BLaER1 treated with 17β-estradiol and CSF1 and Interleukin-3, amounts not matched to agents 10 nM and 100 nM (cell line): ENCODE data around the gene VPS8.

Experiments used
- H3K27ac ChIP-seq, 11 experiments: shearing (Covaris generic); formaldehyde crosslinking; 2 replicates each; pipeline ENCODE4 v1.8.1; 2022
- H3K27me3 ChIP-seq, 11 experiments: shearing (Covaris generic); formaldehyde crosslinking; 2 replicates each; pipeline ENCODE4 v1.8.1; 2022
- H3K36me3 ChIP-seq, 11 experiments: shearing (Covaris generic); formaldehyde crosslinking; 2 replicates each; pipeline ENCODE4 v1.8.1; 2022
- H3K4me1 ChIP-seq, 10 experiments: shearing (Covaris generic); formaldehyde crosslinking; 2 replicates each; pipeline ENCODE4 v1.8.1; 2022
- H3K4me2 ChIP-seq, 11 experiments: shearing (Covaris generic); formaldehyde crosslinking; 2 replicates each; pipeline ENCODE4 v1.8.1; 2022
- H3K4me3 ChIP-seq, 10 experiments: shearing (Covaris generic); formaldehyde crosslinking; 2 replicates each; pipeline ENCODE4 v1.8.1; 2022
- H3K9ac ChIP-seq, 11 experiments: shearing (Covaris generic); formaldehyde crosslinking; 2 replicates each; pipeline ENCODE4 v1.8.1; 2022
- H3K9me3 ChIP-seq, 11 experiments: shearing (Covaris generic); formaldehyde crosslinking; replicated peaks in 1 of 11; 2 replicates each; pipeline ENCODE4 v1.8.1; 2022
- H4K20me1 ChIP-seq, 11 experiments: shearing (Covaris generic); formaldehyde crosslinking; 2 replicates each; pipeline ENCODE4 v1.8.1; 2022
- Cebpa-rat ChIP-seq, 11 experiments: shearing (Covaris generic); IDR thresholded peaks; 2 replicates each; pipeline ENCODE4 v1.8.1; 2022

Gene VPS8

GRCh38 chr3:184781801-184782200 lies 30.2 kb upstream of the VPS8 start:
- Histone ChIP-seq H3K36me3 (no peaks in the 10 kb centered on the region), H3K4me2 (peak overlapping the region in 8 of 11 experiments; percentile 6 to 96 (median 32); a peak in 11 of 22 replicates), H3K27me3 (peaks cover 0 to 10% (median 0%) of the 10 kb centered on the region in 11 experiments; a peak in 4 of 22 replicates), H4K20me1 (no peaks in the 10 kb centered on the region), H3K9me3 (no peaks in the 10 kb centered on the region), H3K27ac (no peak overlapping the region; a peak in 1 of 22 replicates), H3K9ac (no peak overlapping the region), H3K4me1 (peaks cover 45 to 89% (median 82%) of the 10 kb centered on the region in 10 experiments), H3K4me3 (no peak overlapping the region)
- no peak for TF ChIP-seq Cebpa-rat (IDR thresholded peaks at IDR 0.05)

GRCh38 chr3:184783319-184783718 lies 28.6 kb upstream of the VPS8 start:
- TF ChIP-seq Cebpa-rat (IDR thresholded peaks at IDR 0.05) = no peak
- Histone ChIP-seq H3K4me2 (peak overlapping the region; percentile 6 to 98 (median 32); a peak in 17 of 22 replicates), H4K20me1 (no peaks in the 10 kb centered on the region), H3K9ac (no peak overlapping the region), H3K36me3 (no peaks in the 10 kb centered on the region), H3K4me3 (no peak overlapping the region), H3K27me3 (peaks cover 0 to 10% (median 0%) of the 10 kb centered on the region in 11 experiments; a peak in 4 of 22 replicates), H3K27ac (peak overlapping the region in 3 of 11 experiments; percentile 11 to 46 (median 31); a peak in 2 of 22 replicates), H3K9me3 (peaks cover 0 to 12% (median 0%) of the 10 kb centered on the region in 11 experiments; a peak in 8 of 22 replicates), H3K4me1 (peaks cover 50 to 96% (median 89%) of the 10 kb centered on the region in 10 experiments)

GRCh38 chr3:184784731-184785500 lies 27.1 kb upstream of the VPS8 start:
- peak overlapping the region in 8 of 10 experiments; percentile 27 to 52 (median 38); a peak in 13 of 20 replicates for H3K4me3 ChIP-seq
- H4K20me1 ChIP-seq = no peaks in the 10 kb centered on the region
- peak overlapping the region in 9 of 11 experiments; percentile 44 to 74 (median 65); a peak in 17 of 22 replicates for H3K9ac ChIP-seq
- peak overlapping the region; percentile 78 to 98 (median 93) for H3K4me2 ChIP-seq
- H3K27me3 ChIP-seq = no peaks in the 10 kb centered on the region
- H3K4me1 ChIP-seq = peaks cover 55 to 97% (median 91%) of the 10 kb centered on the region in 10 experiments
- H3K36me3 ChIP-seq = no peaks in the 10 kb centered on the region
- H3K9me3 ChIP-seq = peaks cover 0 to 13% (median 0%) of the 10 kb centered on the region in 11 experiments; a peak in 8 of 22 replicates
- TF ChIP-seq Cebpa-rat (IDR thresholded peaks at IDR 0.05) = no peak
- peak overlapping the region; percentile 1 to 88 (median 80); a peak in 20 of 22 replicates for H3K27ac ChIP-seq

- Histone ChIP-seq H3K9ac (peak overlapping the region in 9 of 11 experiments; percentile 44 to 74 (median 65); a peak in 17 of 22 replicates), H3K4me2 (peak overlapping the region; percentile 78 to 98 (median 93)), H3K27me3 (no peaks in the 10 kb centered on the region), H3K4me1 (peaks cover 55 to 88% (median 85%) of the 10 kb centered on the region in 10 experiments), H3K4me3 (peak overlapping the region in 8 of 10 experiments; percentile 22 to 52 (median 38); a peak in 12 of 20 replicates), H3K36me3 (no peaks in the 10 kb centered on the region), H3K9me3 (peaks cover 0 to 13% (median 0%) of the 10 kb centered on the region in 11 experiments; a peak in 8 of 22 replicates), H4K20me1 (no peaks in the 10 kb centered on the region), H3K27ac (peak overlapping the region; percentile 1 to 88 (median 80); a peak in 21 of 22 replicates)
- TF ChIP-seq Cebpa-rat (IDR thresholded peaks at IDR 0.05) = 0 out of 22 replicates have a peak, but pooled peaks of 1 of the 11 experiments have one; percentile 9
These were observed 26.1 kb upstream of the VPS8 start for GRCh38 chr3:184785890-184786279.

- peak in 7 of 11 experiments; percentile 10 to 64 (median 58); a peak in 8 of 22 replicates for TF ChIP-seq Cebpa-rat (IDR thresholded peaks at IDR 0.05)
- Histone ChIP-seq H3K4me3 (peak overlapping the region in 8 of 10 experiments; percentile 22 to 52 (median 38); a peak in 12 of 20 replicates), H3K4me2 (peak overlapping the region; percentile 78 to 98 (median 93)), H3K27ac (peak overlapping the region in 10 of 11 experiments; percentile 53 to 88 (median 80); a peak in 21 of 22 replicates), H3K4me1 (peaks cover 55 to 85% (median 82%) of the 10 kb centered on the region in 10 experiments), H3K9ac (peak overlapping the region in 9 of 11 experiments; percentile 41 to 74 (median 65); a peak in 17 of 22 replicates), H3K9me3 (peaks cover 0 to 13% (median 0%) of the 10 kb centered on the region in 11 experiments; a peak in 8 of 22 replicates), H3K27me3 (no peaks in the 10 kb centered on the region), H4K20me1 (no peaks in the 10 kb centered on the region), H3K36me3 (no peaks in the 10 kb centered on the region)
These were observed 25.6 kb upstream of the VPS8 start for GRCh38 chr3:184786280-184786941.

- Histone ChIP-seq H3K36me3 (no peaks in the 10 kb centered on the region), H3K4me2 (peak overlapping the region in 10 of 11 experiments; percentile 7 to 96 (median 88); a peak in 17 of 22 replicates), H3K27me3 (no peaks in the 10 kb centered on the region), H3K9ac (no peak overlapping the region), H4K20me1 (no peaks in the 10 kb centered on the region), H3K4me1 (peaks cover 44 to 67% (median 58%) of the 10 kb centered on the region in 10 experiments), H3K4me3 (no peak overlapping the region), H3K27ac (peak overlapping the region in 3 of 11 experiments; percentile 80 to 88 (median 86); a peak in 5 of 22 replicates), H3K9me3 (peaks cover 0 to 21% (median 5%) of the 10 kb centered on the region in 11 experiments; a peak in 10 of 22 replicates)
- TF ChIP-seq Cebpa-rat (IDR thresholded peaks at IDR 0.05) = no peak
These were observed 23.2 kb upstream of the VPS8 start for GRCh38 chr3:184788751-184789150.

GRCh38 chr3:184789314-184789998 lies 22.5 kb upstream of the VPS8 start:
- peaks cover 37 to 60% (median 53%) of the 10 kb centered on the region in 10 experiments for H3K4me1 ChIP-seq
- no peaks in the 10 kb centered on the region for H3K36me3 ChIP-seq
- peak overlapping the region in 1 of 11 experiments; percentile 34; a peak in 1 of 22 replicates for H3K27ac ChIP-seq
- peaks cover 0 to 21% (median 5%) of the 10 kb centered on the region in 11 experiments; a peak in 10 of 22 replicates for H3K9me3 ChIP-seq
- no peak for TF ChIP-seq Cebpa-rat (IDR thresholded peaks at IDR 0.05)
- H3K27me3 ChIP-seq = no peaks in the 10 kb centered on the region
- no peak overlapping the region for H3K4me3 ChIP-seq
- H4K20me1 ChIP-seq = no peaks in the 10 kb centered on the region
- peak overlapping the region in 8 of 11 experiments; percentile 13 to 96 (median 66); a peak in 11 of 22 replicates for H3K4me2 ChIP-seq
- H3K9ac ChIP-seq = no peak overlapping the region

- Histone ChIP-seq H3K36me3 (no peaks in the 10 kb centered on the region), H3K27me3 (no peaks in the 10 kb centered on the region)
- no peak for TF ChIP-seq Cebpa-rat (IDR thresholded peaks at IDR 0.05)
These were observed 20.8 kb upstream of the VPS8 start for GRCh38 chr3:184791171-184791570.

More at GRCh38 chr3:184791171-184791570, 20.8 kb upstream of the VPS8 start:
- H3K9ac ChIP-seq = no peak overlapping the region
- H3K4me2 ChIP-seq = peak overlapping the region in 2 of 11 experiments; percentile 7 to 39; a peak in 2 of 22 replicates
- H3K4me3 ChIP-seq = no peak overlapping the region
- H3K27ac ChIP-seq = no peak overlapping the region
- peaks cover 35 to 57% (median 49%) of the 10 kb centered on the region in 10 experiments for H3K4me1 ChIP-seq
- no peaks in the 10 kb centered on the region for H4K20me1 ChIP-seq
- peaks cover 0 to 21% (median 5%) of the 10 kb centered on the region in 11 experiments; a peak in 10 of 22 replicates for H3K9me3 ChIP-seq
